SK-N-SH (cell line): Measurements from ENCODE around the gene ASIC2. TPM values are rescaled to one million over a fixed set of nuclear protein-coding genes. Genes with fewer than 3 reads are reported as not detected.

Experiments
- CTCF ChIA-PET: fragments of 300-600, 350-600 bp; formaldehyde crosslinking; extraction: SDS; loops from one replicate; lab custom pipeline; 2021; lab: Yijun Ruan, JAX
- POLR2A ChIA-PET: fragments of 350-600 bp; sonication (Branson Sonifier 250); formaldehyde crosslinking; extraction: SDS; loops from one replicate; lab custom pipeline; 2020; ENCODE audit warnings: antibody characterized with exemption, inconsistent platforms; lab: Yijun Ruan, JAX
- DNase-seq: peaks from one replicate; pipeline ENCODE4 v3.0.0; 2012
- H2AFZ ChIP-seq: fragments of 200-600 bp; sonication (generic); 2 replicates; pipeline ENCODE4 v1.8.1; 2016; ENCODE audit warnings: antibody characterized with exemption, mild to moderate bottlenecking, low read depth
- H3F3A ChIP-seq: fragments of 200-600 bp; sonication (generic); replicated peaks from 2 replicates; pipeline ENCODE3; 2016; ENCODE audit warnings: antibody characterized with exemption, mild to moderate bottlenecking; ENCODE audit not compliant: insufficient read depth
- H3K27ac ChIP-seq, 2 experiments: fragments of 200-500 bp in 1 of 2; fragments of 200-600 bp in 1 of 2; sonication (Bioruptor generic) in 1 of 2; sonication (generic), shearing (Covaris generic) in 1 of 2; 2 replicates each; pipeline versions ENCODE4 v1.5.1 to v1.6.1; 2014 to 2016; ENCODE audit warnings: low read depth in 2 of 2, inconsistent platforms in 1 of 2, low read length in 1 of 2, mild to moderate bottlenecking in 1 of 2, mixed read lengths in 1 of 2
- H3K27me3 ChIP-seq: fragments of 200-600 bp; sonication (generic), shearing (Covaris generic); 2 replicates; pipeline ENCODE4 v1.6.1; 2016; ENCODE audit warnings: mixed run types; ENCODE audit not compliant: insufficient read depth
- H3K36me3 ChIP-seq, 2 experiments: fragments of 200-500 bp in 1 of 2; fragments of 200-600 bp in 1 of 2; sonication (Bioruptor generic) in 1 of 2; sonication (generic) in 1 of 2; replicated peaks in 1 of 2; 2 replicates each; pipeline versions ENCODE3 to v1.5.1; 2014 to 2016; ENCODE audit warnings: low read length in 1 of 2, mild to moderate bottlenecking in 1 of 2; ENCODE audit not compliant: insufficient read depth in 2 of 2, control insufficient read depth in 1 of 2
- H3K4me1 ChIP-seq, 2 experiments: fragments of 200-500 bp in 1 of 2; fragments of 200-600 bp in 1 of 2; sonication (Bioruptor generic) in 1 of 2; sonication (generic), shearing (Covaris generic) in 1 of 2; 2 replicates each; pipeline versions ENCODE4 v1.5.1 to v1.6.1; 2014 to 2016; ENCODE audit warnings: low read depth in 1 of 2, low read length in 1 of 2, mixed run types in 1 of 2; ENCODE audit not compliant: insufficient read depth in 2 of 2, control insufficient read depth in 1 of 2
- H3K4me2 ChIP-seq: fragments of 200-600 bp; sonication (generic), shearing (Covaris generic); 2 replicates; pipeline ENCODE4 v1.6.1; 2017; ENCODE audit warnings: mixed run types
- H3K4me3 ChIP-seq, 2 experiments: fragments of 200-500 bp in 1 of 2; fragments of 200-600 bp in 1 of 2; sonication (Bioruptor generic) in 1 of 2; sonication (generic), shearing (Covaris generic) in 1 of 2; 2 replicates each; pipeline versions ENCODE4 v1.5.1 to v1.8.1; 2014 to 2016; ENCODE audit warnings: low read depth in 2 of 2, inconsistent platforms in 1 of 2, low read length in 1 of 2, mild to moderate bottlenecking in 1 of 2, mixed read lengths in 1 of 2, moderate library complexity in 1 of 2
- H3K79me2 ChIP-seq: fragments of 200-600 bp; sonication (generic); 2 replicates; pipeline ENCODE4 v1.8.1; 2017; ENCODE audit warnings: mild to moderate bottlenecking; ENCODE audit not compliant: insufficient read depth
- H3K9ac ChIP-seq: fragments of 200-600 bp; sonication (generic); 2 replicates; pipeline ENCODE4 v1.6.1; 2017; ENCODE audit warnings: mixed run types
- H3K9me2 ChIP-seq: fragments of 200-600 bp; sonication (generic); 2 replicates; pipeline ENCODE4 v1.6.1; 2017; ENCODE audit warnings: mixed run types
- H3K9me3 ChIP-seq: fragments of 200-600 bp; sonication (generic); 2 replicates; pipeline ENCODE4 v1.6.1; 2017; ENCODE audit warnings: mixed run types, mild to moderate bottlenecking, moderate library complexity
- H4K20me1 ChIP-seq: fragments of 200-600 bp; sonication (generic); 2 replicates; pipeline ENCODE4 v1.6.1; 2017; ENCODE audit warnings: mild to moderate bottlenecking, mixed run types; ENCODE audit not compliant: insufficient read depth
- CHD2 ChIP-seq: fragments of 150-350 bp; IDR thresholded peaks from 2 replicates; pipeline ENCODE4 v1.6.1; 2018; ENCODE audit warnings: low read length; ENCODE audit not compliant: partially characterized antibody
- RAD21 ChIP-seq: IDR thresholded peaks from 2 replicates; pipeline ENCODE4 v1.6.1; 2012; ENCODE audit warnings: mild to moderate bottlenecking, low read length
- RCOR1 ChIP-seq: fragments of 150-350 bp; IDR thresholded peaks from 2 replicates; pipeline ENCODE4 v1.6.1; 2017; ENCODE audit warnings: antibody characterized with exemption, low read length
- REST ChIP-seq: IDR thresholded peaks from 2 replicates; pipeline ENCODE4 v1.6.1; 2012; ENCODE audit warnings: mild to moderate bottlenecking, low read depth, low read length, moderate library complexity
- USF1 ChIP-seq: IDR thresholded peaks from 2 replicates; pipeline ENCODE4 v1.4.0; 2012; ENCODE audit warnings: low read depth, borderline replicate concordance
- YY1 ChIP-seq: IDR thresholded peaks from 2 replicates; pipeline ENCODE4 v1.4.0; 2012; ENCODE audit warnings: low read depth, mild to moderate bottlenecking
- ZBTB33 ChIP-seq: IDR thresholded peaks from 2 replicates; pipeline ENCODE4 v1.4.0; 2012; ENCODE audit warnings: low read depth, borderline replicate concordance
- WGBS: methylation state at CpG from one replicate; pipeline ENCODE4 v1.1.6; 2017; ENCODE audit warnings: low lambda C conversion rate; 5-methylcytosine and 5-hydroxymethylcytosine counted together
- polyA plus RNA-seq, 3 experiments: library from polyadenylated mRNA; depleted of rRNA; stranded (reverse); fragments of >200 nt; gene quantifications; 2 replicates each; pipeline ENCODE4 v1.2.3, GENCODE V29; 2012

ASIC2 gene
- polyA plus RNA-seq, 1 of the 3 experiments (the other 2 are of a cell fraction): 0.08 TPM

- TF ChIP-seq RAD21: no peak
- no peak for TF ChIP-seq RCOR1
These were observed 177.7 kb downstream of the ASIC2 start (continued) for GRCh38 chr17:33115366-33115765.

- no peak overlapping the region for H2AFZ ChIP-seq
- H3K27ac ChIP-seq: no peak overlapping the region
- WGBS: 59% methylated on average over 3 of the region's 3 CpGs
- ChIA-PET POLR2A (no interaction called here), CTCF (no interaction called here)
- no peak overlapping the region for H3K4me3 ChIP-seq
- peaks cover 0 to 9% of the 10 kb centered on the region in 2 experiments; a peak in 1 of 4 replicates for H3K4me1 ChIP-seq
- H3K27me3 ChIP-seq: no peaks in the 10 kb centered on the region; the same call in 1 of the 2 replicates
- H3K4me2 ChIP-seq: no peak overlapping the region
- no peaks in the 10 kb centered on the region for H3K9me2 ChIP-seq
- H3K9ac ChIP-seq: no peak overlapping the region
- H3K9me3 ChIP-seq: no peaks in the 10 kb centered on the region
- H4K20me1 ChIP-seq: no peaks in the 10 kb centered on the region
- no peaks in the 10 kb centered on the region for H3F3A ChIP-seq
- no peaks in the 10 kb centered on the region for H3K79me2 ChIP-seq
- no peaks in the 10 kb centered on the region for H3K36me3 ChIP-seq
- no peak for DNase-seq
- TF ChIP-seq YY1 (no peak), ZBTB33 (no peak), RCOR1 (no peak), USF1 (no peak), CHD2 (no peak), REST (no peak)
These were observed 179.1 kb downstream of the ASIC2 start for GRCh38 chr17:33113991-33114370.
